GM12878 (cell line): ENCODE results near the gene ITPR2. TPM values are rescaled to one million over a fixed set of nuclear protein-coding genes. Genes with fewer than 3 reads are reported as not detected.

Experiments used
- ATAC-seq: fragments of 200-7000 bp; cut with Tn5 transposase; 3 replicates; pipeline ENCODE4 v1.9.1; 2020; ENCODE audit warnings: mild to moderate bottlenecking, moderate library complexity
- BruUV-seq: library from RNA; stranded (reverse); fragments of 400-500 nt; replicated peaks from 2 replicates; lab custom pipeline; 2021; lab: Mats Ljungman, UMichigan
- CTCF ChIA-PET: fragments of 300-600 bp; sonication (Branson Sonifier 250); formaldehyde crosslinking; extraction: SDS; loops from one replicate; lab custom pipeline; 2021; ENCODE audit warnings: inconsistent platforms; lab: Yijun Ruan, JAX
- POLR2A ChIA-PET: fragments of 350-600 bp; formaldehyde crosslinking; extraction: SDS; loops from one replicate; lab custom pipeline; 2021; ENCODE audit warnings: inconsistent platforms; lab: Charles Lee
- RAD21 ChIA-PET: fragments of 300-600 bp; sonication (Branson Sonifier 250); formaldehyde crosslinking; loops from one replicate; lab custom pipeline; 2023; ENCODE audit warnings: antibody characterized with exemption; ENCODE audit not compliant: unreplicated experiment; lab: Charles Lee
- SMC1A ChIA-PET: fragments of 300-600 bp; sonication (Branson Sonifier 250); formaldehyde crosslinking; loops from one replicate; lab custom pipeline; 2023; ENCODE audit not compliant: unreplicated experiment, uncharacterized antibody; lab: Charles Lee
- DNase-seq: peaks from one replicate; pipeline ENCODE4 v3.0.0-alpha.2; 2011; ENCODE audit warnings: low read depth, low spot score
- FAIRE-seq: peaks from 3 replicates; lab custom pipeline; 2011; peaks lifted over from hg19 to GRCh38; lab: Jason Lieb, UNC
- H2AFZ ChIP-seq: 2 replicates; pipeline ENCODE4 v1.6.0; 2011; ENCODE audit warnings: low read depth, low read length, control low read depth; ENCODE audit not compliant: control insufficient read depth
- H3K27ac ChIP-seq: 2 replicates; pipeline ENCODE4 v1.5.1; 2011; ENCODE audit warnings: control low read depth; ENCODE audit not compliant: control insufficient read depth, insufficient read depth
- H3K27me3 ChIP-seq, 2 experiments: replicated peaks in 1 of 2; 2 replicates each; pipeline versions ENCODE4 v1.6.0 to v1.6.1; 2011; ENCODE audit warnings: low read length in 1 of 2; ENCODE audit not compliant: control insufficient read depth in 2 of 2, insufficient read depth in 2 of 2
- H3K36me3 ChIP-seq, 2 experiments: 2 replicates each; pipeline ENCODE4 v1.5.1; 2011; ENCODE audit warnings: low read length in 1 of 2; ENCODE audit not compliant: control insufficient read depth in 2 of 2, insufficient read depth in 2 of 2
- H3K4me1 ChIP-seq: 2 replicates; pipeline ENCODE4 v1.6.1; 2011; ENCODE audit warnings: mild to moderate bottlenecking, low read length, moderate library complexity, mixed read lengths; ENCODE audit not compliant: control insufficient read depth, insufficient read depth
- H3K4me2 ChIP-seq: 2 replicates; pipeline ENCODE4 v1.6.0; 2011; ENCODE audit warnings: control low read depth; ENCODE audit not compliant: control insufficient read depth, insufficient read depth
- H3K4me3 ChIP-seq: fragments of 200-600 bp; sonication (generic); 2 replicates; pipeline ENCODE4 v1.5.1; 2016
- H3K79me2 ChIP-seq: 2 replicates; pipeline ENCODE4 v1.6.0; 2011; ENCODE audit warnings: low read length; ENCODE audit not compliant: control insufficient read depth, insufficient read depth
- H3K9ac ChIP-seq: 2 replicates; pipeline ENCODE4 v1.8.0; 2011; ENCODE audit warnings: low read length, control low read depth, mixed read lengths; ENCODE audit not compliant: control insufficient read depth, insufficient read depth
- H3K9me3 ChIP-seq: replicated peaks from 3 replicates; pipeline ENCODE4 v1.5.1; 2011; ENCODE audit warnings: mild to moderate bottlenecking, low read length; ENCODE audit not compliant: control insufficient read depth, insufficient read depth
- H4K20me1 ChIP-seq: 2 replicates; pipeline ENCODE4 v1.6.0; 2011; ENCODE audit not compliant: control insufficient read depth, insufficient read depth
- BCL11A ChIP-seq: IDR thresholded peaks from 2 replicates; pipeline ENCODE4 v1.6.1; 2011; ENCODE audit warnings: low read depth, low read length
- BCL3 ChIP-seq: IDR thresholded peaks from 2 replicates; pipeline ENCODE4 v1.6.1; 2011; ENCODE audit warnings: borderline replicate concordance, low read depth, mild to moderate bottlenecking, moderate library complexity, low read length; ENCODE audit not compliant: insufficient read depth, poor library complexity, severe bottlenecking
- MTA2 ChIP-seq: fragments of 450-650 bp; IDR thresholded peaks from 2 replicates; pipeline ENCODE4 v1.6.1; 2016; ENCODE audit warnings: low read depth, mild to moderate bottlenecking, moderate library complexity
- NR2F1 ChIP-seq: fragments of 450-650 bp; conservative IDR thresholded peaks from 2 replicates; pipeline ENCODE4 v1.6.1; 2017; ENCODE audit warnings: mild to moderate bottlenecking
- PRDM15 ChIP-seq: fragments of 450-650 bp; formaldehyde crosslinking; IDR thresholded peaks from 2 replicates; pipeline ENCODE4 v1.4.0; 2020; ENCODE audit warnings: mild to moderate bottlenecking, moderate library complexity
- ZNF207 ChIP-seq: fragments of 450-650 bp; IDR thresholded peaks from 2 replicates; pipeline ENCODE4 v1.6.1; 2014; ENCODE audit warnings: antibody characterized with exemption, mild to moderate bottlenecking, borderline replicate concordance
- WGBS: methylation state at CpG from one replicate; pipeline ENCODE4 v1.1.6; 2016; ENCODE audit warnings: low lambda C conversion rate; ENCODE audit not compliant: insufficient replicate concordance, insufficient coverage; ENCODE audit errors: missing lambda C conversion rate; 5-methylcytosine and 5-hydroxymethylcytosine counted together
- in situ Hi-C: fragments of 300-500 bp; cut with MboI; formaldehyde crosslinking; loops from 9 replicates; pipeline ENCODE4 v1.14.3; 2018; ENCODE audit warnings: mixed read lengths
- intact Hi-C: fragments of 100-400 bp; cut with micrococcal nuclease; formaldehyde crosslinking; loops from one replicate; pipeline ENCODE4 v1.14.2; 2022; ENCODE audit not compliant: unreplicated experiment
- polyA plus RNA-seq, 11 experiments: library from polyadenylated mRNA; depleted of rRNA in 4 of 11; unstranded in 6 of 11; stranded (reverse) in 5 of 11; fragments of >200 nt; fragmentation: Nextera tagmentation in 4 of 11; fragmentation: Illumina TruSeq in 1 of 11; extraction: Ambion mirVana in 4 of 11; extraction: Trizol in 1 of 11; gene quantifications; 1 replicate in 1 of 11; 2 replicates in 10 of 11; pipeline versions ENCODE4 v1.2.1 to v1.2.3, GENCODE V29; 2011 to 2016; ENCODE audit warnings: inconsistent platforms in 2 of 11, missing spikeins in 2 of 11, low read depth in 1 of 11
- total RNA-seq, 4 experiments: library from RNA; depleted of rRNA in 3 of 4; stranded (reverse); fragments of >200 nt in 3 of 4; fragmentation: Illumina TruSeq in 1 of 4; extraction: Trizol in 1 of 4; gene quantifications; 2 replicates each; pipeline versions ENCODE4 v1.2.1 to v1.2.3, GENCODE V29; 2013 to 2021

The ITPR2 gene
- total and polyA plus RNA-seq, 10 of the 15 experiments (the other 5 are each of a cell fraction or from before 2014, with no cell fraction given): 7.5 to 76.2 (median 47.1) TPM

GRCh38 chr12:26331960-26332359, 501.0 kb downstream of the ITPR2 start:
- FAIRE-seq: no peak
- no peak overlapping the region for H3K4me3 ChIP-seq
- no peak overlapping the region for H3K27ac ChIP-seq
- no peaks in the 10 kb centered on the region for H4K20me1 ChIP-seq
- no peaks in the 10 kb centered on the region for H3K79me2 ChIP-seq
- ChIA-PET CTCF (interaction anchor here (0.8 to 1.1 kb wide), 3 partner anchors 11 to 235 kb away, joined by 3 read pairs; no protein-coding TSS in a partner anchor), POLR2A (no interaction called here), RAD21 (interaction anchor here (1.3 kb wide), 1 partner anchor 210 kb away, joined by 4 read pairs; no protein-coding TSS in a partner anchor), SMC1A (interaction anchor here (1.3 to 5.1 kb wide), 2 partner anchors 13 to 56 kb away, joined by 3 to 30 read pairs; no protein-coding TSS in a partner anchor)
- H3K4me1 ChIP-seq: peaks cover 5% of the 10 kb centered on the region
- peak; percentile 13; the same call in 1 of the 3 replicates for ATAC-seq
- H3K9me3 ChIP-seq: no peaks in the 10 kb centered on the region; the same call in 2 of the 3 replicates
- H3K27me3 ChIP-seq: no peaks in the 10 kb centered on the region; a peak in 1 of 4 replicates
- no peak overlapping the region for H3K4me2 ChIP-seq
- BruUV-seq: no TSS peak
- in situ Hi-C loops: no loop called here
- H3K36me3 ChIP-seq: no peaks in the 10 kb centered on the region; a peak in 1 of 4 replicates
- no peak overlapping the region for H3K9ac ChIP-seq
- 6% methylated on average over 4 of the region's 4 CpGs for WGBS
- intact Hi-C loops: no loop called here
- no peak for DNase-seq
- TF ChIP-seq BCL3 (peak; percentile 17), ZNF207 (no peak), MTA2 (no peak)
- no peak overlapping the region for H2AFZ ChIP-seq

- H3K9ac ChIP-seq: no peak overlapping the region
- 99% methylated on average over 3 of the region's 3 CpGs for WGBS
- no peak overlapping the region for H2AFZ ChIP-seq
- H3K36me3 ChIP-seq: no peaks in the 10 kb centered on the region; a peak in 1 of 4 replicates
- TF ChIP-seq NR2F1 (no peak), PRDM15 (CRISPR knock-in tag) (no peak), BCL11A (no peak)
- ChIA-PET RAD21 (interaction anchor here (0.7 to 1.3 kb wide), 2 partner anchors 20 to 210 kb away, joined by 3 to 4 read pairs; no protein-coding TSS in a partner anchor), CTCF (interaction anchor here (1.1 kb wide), 1 partner anchor 234 kb away, joined by 3 read pairs; no protein-coding TSS in a partner anchor), SMC1A (interaction anchor here (1.3 to 5.1 kb wide), 2 partner anchors 12 to 55 kb away, joined by 3 to 30 read pairs; no protein-coding TSS in a partner anchor), POLR2A (no interaction called here)
- no TSS peak for BruUV-seq
- in situ Hi-C loops (no loop called here), intact Hi-C loops (no loop called here)
- no peak for ATAC-seq
- no peak overlapping the region for H3K27ac ChIP-seq
- H3K79me2 ChIP-seq: no peaks in the 10 kb centered on the region
- H3K9me3 ChIP-seq: no peaks in the 10 kb centered on the region; the same call in 2 of the 3 replicates
- DNase-seq: no peak
- no peak overlapping the region for H3K4me2 ChIP-seq
- H3K4me1 ChIP-seq: peaks cover 5% of the 10 kb centered on the region
- H3K27me3 ChIP-seq: no peaks in the 10 kb centered on the region; a peak in 1 of 4 replicates
- H4K20me1 ChIP-seq: no peaks in the 10 kb centered on the region
- no peak overlapping the region for H3K4me3 ChIP-seq
- no peak for FAIRE-seq
Observed at GRCh38 chr12:26331136-26331535, 501.9 kb downstream of the ITPR2 start.
